Islet of Langerhans (tissue), 1 donor: ENCODE measurements around the gene TSR2.
"Not testable (repeated sequence)": the region's sequence is repeated elsewhere in the genome, so short reads cannot be mapped to it uniquely, and the experiment has no call there.

Source experiments
- FAIRE-seq: peaks from one replicate; lab custom pipeline; 2011; peaks lifted over from hg19 to GRCh38; lab: Jason Lieb, UNC

The TSR2 gene

GRCh38 chrX:54473993-54474859 lies 34.0 kb downstream of the TSR2 start:
- FAIRE-seq: no peak

GRCh38 chrX:54479136-54480111 lies 39.2 kb downstream of the TSR2 start:
- FAIRE-seq: no peak

- FAIRE-seq: no peak
Observed at GRCh38 chrX:54482839-54483593, 42.8 kb downstream of the TSR2 start.

GRCh38 chrX:54483946-54484345 lies 43.7 kb downstream of the TSR2 start:
- FAIRE-seq: no peak

- FAIRE-seq: no peak
Observed at GRCh38 chrX:54484666-54485065, 44.5 kb downstream of the TSR2 start.

GRCh38 chrX:54489819-54490218 lies 49.6 kb downstream of the TSR2 start:
- not testable (repeated sequence) for FAIRE-seq

- FAIRE-seq: no peak
Observed at GRCh38 chrX:54492340-54492739, 52.1 kb downstream of the TSR2 start.

GRCh38 chrX:54494166-54494988 lies 54.2 kb downstream of the TSR2 start:
- no peak for FAIRE-seq
